ENCODE results near the gene DYNLT4. TPM values are rescaled to one million over a fixed set of nuclear protein-coding genes. Genes with fewer than 3 reads are reported as not detected.

The DYNLT4 gene, protein sequence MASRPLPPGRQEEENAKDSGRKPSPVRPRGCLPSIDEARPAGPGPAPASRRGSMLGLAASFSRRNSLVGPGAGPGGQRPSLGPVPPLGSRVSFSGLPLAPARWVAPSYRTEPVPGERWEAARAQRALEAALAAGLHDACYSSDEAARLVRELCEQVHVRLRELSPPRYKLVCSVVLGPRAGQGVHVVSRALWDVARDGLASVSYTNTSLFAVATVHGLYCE
- total RNA-seq = 1 to 10 TPM in 7 of 9 donors, under 1 TPM in 1, not detected in 1; 0.94 to 9.4 (median 2.5) TPM
- 10 to 100 TPM in 1 of 3 donors, 1 to 10 TPM in 1, not detected in 1; 3.0 to 10.3 TPM for polyA plus RNA-seq
- long read RNA-seq, donor 1, transcript TCTEX1D4-201 (1 exons, 763 nt) = major isoform, 9 of 9 reads
- long read RNA-seq, donor 1, partial matches to known transcripts = 0 of 9 reads
- long read RNA-seq, donor 1, other reads (novel, unspliced or antisense) = 0 of 9 reads
- long read RNA-seq, donor 2, transcript TCTEX1D4-201 (1 exons, 763 nt) = major isoform, 5 of 5 reads
- long read RNA-seq, donor 2, partial matches to known transcripts = 0 of 5 reads
- long read RNA-seq, donor 2, other reads (novel, unspliced or antisense) = 0 of 5 reads
- long read RNA-seq, donor 3, partial matches to known transcripts = 0 of 1 reads
- long read RNA-seq, donor 3, other reads (novel, unspliced or antisense) = 0 of 1 reads
- long read RNA-seq, donor 4, partial matches to known transcripts = 0 of 4 reads
- long read RNA-seq, donor 4, other reads (novel, unspliced or antisense) = 3 of 4 reads
- long read RNA-seq, donor 5, partial matches to known transcripts = 0 of 2 reads
- long read RNA-seq, donor 5, other reads (novel, unspliced or antisense) = 1 of 2 reads
- long read RNA-seq, donor 6, partial matches to known transcripts = 0 of 2 reads
- long read RNA-seq, donor 6, other reads (novel, unspliced or antisense) = 1 of 2 reads
- long read RNA-seq, donor 7, partial matches to known transcripts = 0 of 4 reads
- long read RNA-seq, donor 7, other reads (novel, unspliced or antisense) = 0 of 4 reads
- long read RNA-seq, donor 8, transcript TCTEX1D4-201 (1 exons, 763 nt) = major isoform, 8 of 8 reads
- long read RNA-seq, donor 8, partial matches to known transcripts = 0 of 8 reads
- long read RNA-seq, donor 8, other reads (novel, unspliced or antisense) = 0 of 8 reads
- long read RNA-seq, donor 9, transcript TCTEX1D4-201 (1 exons, 763 nt) = major isoform, 7 of 7 reads
- long read RNA-seq, donor 9, partial matches to known transcripts = 0 of 7 reads
- long read RNA-seq, donor 9, other reads (novel, unspliced or antisense) = 0 of 7 reads
- long read RNA-seq, donor 10, transcript TCTEX1D4-201 (1 exons, 763 nt) = major isoform, 5 of 5 reads
- long read RNA-seq, donor 10, partial matches to known transcripts = 0 of 5 reads
- long read RNA-seq, donor 10, other reads (novel, unspliced or antisense) = 0 of 5 reads

DNA sequence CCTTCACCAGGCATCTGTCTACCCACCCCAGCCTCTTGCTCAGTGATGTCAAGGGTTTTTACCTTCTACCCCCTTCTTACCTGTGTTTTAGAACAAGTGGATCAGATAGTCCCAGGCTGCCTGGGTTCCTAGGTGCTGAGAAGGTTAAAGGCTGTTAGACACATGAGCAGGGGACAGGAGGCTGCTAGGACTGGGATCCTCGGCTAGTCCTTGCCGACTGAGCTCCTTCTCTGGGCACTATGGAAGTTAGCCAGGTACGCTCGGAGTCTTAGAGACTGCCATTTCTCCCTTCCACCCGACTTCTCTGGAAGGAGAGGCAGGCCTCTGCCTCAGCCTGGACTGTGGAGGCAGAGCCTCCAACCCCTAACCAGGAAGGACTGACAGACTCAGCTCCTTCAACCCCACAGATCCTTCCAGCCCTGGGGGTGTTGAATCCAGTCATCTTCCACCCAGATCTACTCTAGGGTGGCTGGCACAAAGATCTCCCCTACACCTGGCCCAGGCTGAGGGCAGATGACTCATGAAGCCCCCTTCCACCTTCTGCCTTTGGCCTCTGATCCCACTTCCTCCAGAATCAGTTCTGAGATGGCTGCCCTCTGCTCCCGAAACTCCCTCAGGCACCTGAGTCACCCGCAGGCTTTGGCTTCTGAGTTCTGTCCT, at the start of gene DYNLT4:
DYNLT4 (minus strand) TSS at position 648 of the 660 bp plus-strand sequence. CDS start 683 bp downstream, outside the sequence.
- H3K9me3 ChIP-seq (replicated peaks in 1 of 3) = no peaks in the 10 kb centered on the region
- peak in 2 of 7 donors; percentile 39 to 64 for DNase-seq
- TF ChIP-seq POLR2A (IDR thresholded peaks at IDR 0.05) = peak; percentile 50 to 95
- TF ChIP-seq, protein P1, sequence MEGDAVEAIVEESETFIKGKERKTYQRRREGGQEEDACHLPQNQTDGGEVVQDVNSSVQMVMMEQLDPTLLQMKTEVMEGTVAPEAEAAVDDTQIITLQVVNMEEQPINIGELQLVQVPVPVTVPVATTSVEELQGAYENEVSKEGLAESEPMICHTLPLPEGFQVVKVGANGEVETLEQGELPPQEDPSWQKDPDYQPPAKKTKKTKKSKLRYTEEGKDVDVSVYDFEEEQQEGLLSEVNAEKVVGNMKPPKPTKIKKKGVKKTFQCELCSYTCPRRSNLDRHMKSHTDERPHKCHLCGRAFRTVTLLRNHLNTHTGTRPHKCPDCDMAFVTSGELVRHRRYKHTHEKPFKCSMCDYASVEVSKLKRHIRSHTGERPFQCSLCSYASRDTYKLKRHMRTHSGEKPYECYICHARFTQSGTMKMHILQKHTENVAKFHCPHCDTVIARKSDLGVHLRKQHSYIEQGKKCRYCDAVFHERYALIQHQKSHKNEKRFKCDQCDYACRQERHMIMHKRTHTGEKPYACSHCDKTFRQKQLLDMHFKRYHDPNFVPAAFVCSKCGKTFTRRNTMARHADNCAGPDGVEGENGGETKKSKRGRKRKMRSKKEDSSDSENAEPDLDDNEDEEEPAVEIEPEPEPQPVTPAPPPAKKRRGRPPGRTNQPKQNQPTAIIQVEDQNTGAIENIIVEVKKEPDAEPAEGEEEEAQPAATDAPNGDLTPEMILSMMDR (IDR thresholded peaks at IDR 0.05) = no peak
- peak within 1 kb of the TSS in 1 of 4 donors; percentile 48 for H3K4me3 ChIP-seq
- H3K36me3 ChIP-seq (replicated peaks in 1 of 2) = peaks cover 0 to 40% of the 10 kb centered on the region in 2 donors
- WGBS, 4 donors = 0 to 49% (median 38%) methylated on average over 2 to 7 of the region's 7 CpGs
- H3K27me3 ChIP-seq = no peaks in the 10 kb centered on the region
- intact Hi-C loops (cut with DNase I) = no loop called here
- H3K27ac ChIP-seq = peak within 1 kb of the TSS; percentile 96 to 100 (median 99)
- H3K4me1 ChIP-seq (replicated peaks in 1 of 2) = peaks cover 60 to 79% of the 10 kb centered on the region in 2 donors

DNA sequence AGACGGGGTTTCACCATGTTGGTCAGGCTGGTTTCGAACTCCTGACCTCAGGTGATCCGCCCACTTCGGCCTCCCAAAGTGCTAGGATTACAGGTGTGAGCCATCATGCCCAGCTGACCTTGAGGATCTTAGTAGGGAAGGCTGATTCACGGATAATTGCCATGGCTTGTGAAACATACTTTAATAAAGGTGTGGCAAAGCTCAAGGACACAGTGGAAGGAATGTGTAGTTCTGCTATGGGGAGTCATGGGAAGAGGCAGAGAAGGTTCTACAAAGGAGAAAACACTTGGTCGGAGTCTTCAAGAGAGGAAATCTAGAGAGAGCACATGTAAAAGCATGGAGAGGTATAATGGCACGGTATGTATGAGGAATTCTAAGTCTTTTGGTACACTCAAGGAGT, 48.6 kb upstream of the DYNLT4 start:
- no peaks in the 10 kb centered on the region for H3K9me3 ChIP-seq (replicated peaks in 1 of 3)
- intact Hi-C loops (cut with DNase I) = no loop called here
- peaks cover 0 to 7% of the 10 kb centered on the region in 2 donors for H3K4me1 ChIP-seq (replicated peaks in 1 of 2)
- no peaks in the 10 kb centered on the region for H3K27me3 ChIP-seq
- WGBS, 4 donors = 81 to 92% (median 85%) methylated on average over 7 of the region's 7 CpGs
- no peak for TF ChIP-seq POLR2A (IDR thresholded peaks at IDR 0.05)
- TF ChIP-seq, protein P1 (IDR thresholded peaks at IDR 0.05) = no peak
- no peak overlapping the region for H3K27ac ChIP-seq
- peaks cover 0 to 4% of the 10 kb centered on the region in 2 donors for H3K36me3 ChIP-seq (replicated peaks in 1 of 2)
- H3K4me3 ChIP-seq = no peak overlapping the region
- no peak for DNase-seq

DNA sequence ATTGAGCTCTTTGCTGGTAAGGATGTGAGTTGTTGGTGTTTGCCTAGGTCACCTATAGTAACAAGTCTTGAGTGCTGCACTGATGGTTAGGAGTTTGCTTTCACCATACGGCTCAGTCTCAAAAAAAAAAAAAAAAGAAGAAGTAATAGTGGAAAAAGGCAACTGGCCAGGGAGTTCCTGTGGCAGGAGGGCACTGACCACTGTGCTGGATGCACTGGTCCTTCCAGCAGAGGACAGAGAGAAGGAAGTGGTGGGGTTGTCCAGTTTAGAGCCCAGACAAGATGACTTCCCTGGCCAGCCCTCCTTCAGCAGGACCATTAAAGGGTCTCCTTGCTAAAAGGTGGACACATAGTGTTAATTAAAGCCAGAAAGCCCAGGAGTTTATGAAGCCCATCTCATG, 47.8 kb upstream of the DYNLT4 start:
- WGBS, 4 donors = 60 to 86% (median 71%) methylated on average over 1 of the region's 1 CpG

More for the DNA sequence above, 47.8 kb upstream of the DYNLT4 start:
- Histone ChIP-seq H3K36me3 (replicated peaks in 1 of 2) (peaks cover 0 to 4% of the 10 kb centered on the region in 2 donors), H3K9me3 (replicated peaks in 1 of 3) (no peaks in the 10 kb centered on the region), H3K27me3 (no peaks in the 10 kb centered on the region), H3K27ac (no peak overlapping the region), H3K4me3 (no peak overlapping the region), H3K4me1 (replicated peaks in 1 of 2) (no peaks in the 10 kb centered on the region)
- TF ChIP-seq, protein P1 (IDR thresholded peaks at IDR 0.05) = no peak
- no peak for TF ChIP-seq POLR2A (IDR thresholded peaks at IDR 0.05)
- DNase-seq = no peak
- intact Hi-C loops (cut with DNase I) = no loop called here

Data from adrenal gland (tissue), 19 donors.